ENCODE measurements around the gene SYVN1.
A peak's percentile ranks its signal among the peaks of the same experiment; 100 is the strongest.
"Not testable (repeated sequence)": the region's sequence is repeated elsewhere in the genome, so short reads cannot be mapped to it uniquely, and the experiment has no call there.

Gene SYVN1

GRCh38 chr11:65134240-65134951 is at the start of gene SYVN1:
Gene SYVN1, minus strand, starts transcription at chr11:65134519. Its CDS starts 918 bp downstream, at chr11:65133601.
- DNase-seq: peak; percentile 90 to 99 (median 92)
- intact Hi-C loops (cut with DNase I): no loop called here

DNA sequence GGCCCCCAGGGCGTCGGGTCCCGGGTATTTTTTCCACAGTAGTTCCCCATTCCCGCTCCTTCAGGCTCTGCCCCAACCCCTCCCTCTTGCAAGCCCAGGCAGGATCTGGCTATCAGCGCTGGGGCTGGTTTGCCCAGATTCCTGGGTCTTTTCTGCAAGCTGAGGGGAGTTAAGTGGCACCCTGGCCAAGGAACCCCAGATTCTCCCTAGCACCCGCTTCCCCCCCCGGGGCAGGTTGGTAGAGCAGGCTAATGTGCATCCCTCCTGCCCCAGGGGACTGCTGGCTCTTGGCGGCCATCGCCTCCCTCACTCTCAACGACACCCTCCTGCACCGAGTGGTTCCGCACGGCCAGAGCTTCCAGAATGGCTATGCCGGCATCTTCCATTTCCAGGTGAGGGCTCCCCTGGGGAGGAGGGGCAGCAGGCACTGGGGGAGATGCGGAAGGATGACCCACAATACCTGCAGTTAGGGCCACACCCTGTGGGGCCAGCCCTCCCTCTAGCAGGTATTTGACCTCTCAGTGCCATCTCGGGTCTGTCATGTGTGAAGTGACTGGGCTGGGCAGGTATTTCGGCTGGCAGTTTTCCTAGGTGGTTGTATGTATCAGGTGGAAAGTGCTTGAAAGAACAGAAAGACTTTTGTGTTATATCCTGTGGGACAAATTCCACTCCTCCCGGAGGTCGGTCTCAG is 49.0 kb upstream of the SYVN1 start:
- peak in 1 of 10 donors; percentile 67 for DNase-seq
- intact Hi-C loops (cut with DNase I): no loop called here

DNA sequence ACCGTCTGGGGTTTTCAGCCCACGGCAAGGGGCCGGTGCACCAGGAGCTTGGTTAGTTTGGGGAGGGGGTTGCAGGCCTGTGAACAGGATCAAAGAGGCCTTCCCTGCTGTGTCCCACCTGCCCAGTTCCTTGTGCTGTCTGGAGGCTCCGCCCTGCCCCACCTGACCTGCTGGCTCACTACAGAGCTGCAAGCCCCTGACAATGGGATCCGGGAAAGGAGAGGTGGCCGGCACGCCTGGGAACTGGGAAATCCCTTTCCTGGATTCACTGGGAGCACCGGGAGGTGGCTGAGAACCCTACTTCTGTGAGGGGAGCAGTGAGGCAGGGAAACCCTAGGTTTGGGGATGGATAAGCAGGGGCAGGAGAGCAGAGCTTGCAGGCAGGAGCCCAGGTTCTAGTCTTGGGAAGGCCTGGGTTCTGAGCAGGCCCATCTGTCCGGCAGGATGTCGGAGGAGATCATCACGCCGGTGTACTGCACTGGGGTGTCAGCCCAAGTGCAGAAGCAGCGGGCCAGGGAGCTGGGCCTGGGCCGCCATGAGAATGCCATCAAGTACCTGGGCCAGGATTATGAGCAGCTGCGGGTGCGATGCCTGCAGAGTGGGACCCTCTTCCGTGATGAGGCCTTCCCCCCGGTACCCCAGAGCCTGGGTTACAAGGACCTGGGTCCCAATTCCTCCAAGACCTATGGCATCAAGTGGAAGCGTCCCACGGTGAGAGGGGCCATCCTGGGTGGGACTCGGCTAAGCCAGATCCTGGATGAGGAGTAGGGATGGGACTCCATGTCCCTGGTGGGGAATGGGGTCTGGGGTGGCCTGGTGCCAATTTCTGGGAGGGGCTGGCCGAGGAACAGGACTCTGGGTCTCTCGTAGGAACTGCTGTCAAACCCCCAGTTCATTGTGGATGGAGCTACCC is 48.2 kb upstream of the SYVN1 start:
- DNase-seq: peak in 5 of 10 donors; percentile 37 to 88 (median 45)
- intact Hi-C loops (cut with DNase I): no loop called here

- intact Hi-C loops (cut with DNase I): no loop called here
These were observed 47.4 kb upstream of the SYVN1 start, which contains the start of gene CAPN1 for GRCh38 chr11:65181569-65182257. Gene CAPN1, plus strand, starts transcription at chr11:65181928. Its CDS starts 774 bp downstream, at chr11:65182702.

GRCh38 chr11:65180877-65181568 is 46.7 kb upstream of the SYVN1 start:
- intact Hi-C loops (cut with DNase I): no loop called here
- DNase-seq: peak in 6 of 10 donors; percentile 11 to 90 (median 37)

More at GRCh38 chr11:65181569-65182257, 47.4 kb upstream of the SYVN1 start, which contains the start of gene CAPN1:
- DNase-seq: peak in 7 of 10 donors; percentile 23 to 90 (median 41)

- intact Hi-C loops (cut with DNase I): not testable (repeated sequence)
These were observed 40.3 kb upstream of the SYVN1 start for GRCh38 chr11:65174571-65175010.

GRCh38 chr11:65172600-65172999 is 38.3 kb upstream of the SYVN1 start:
- intact Hi-C loops (cut with DNase I): no loop called here

More at GRCh38 chr11:65174571-65175010, 40.3 kb upstream of the SYVN1 start:
- not testable (repeated sequence) for DNase-seq

DNA sequence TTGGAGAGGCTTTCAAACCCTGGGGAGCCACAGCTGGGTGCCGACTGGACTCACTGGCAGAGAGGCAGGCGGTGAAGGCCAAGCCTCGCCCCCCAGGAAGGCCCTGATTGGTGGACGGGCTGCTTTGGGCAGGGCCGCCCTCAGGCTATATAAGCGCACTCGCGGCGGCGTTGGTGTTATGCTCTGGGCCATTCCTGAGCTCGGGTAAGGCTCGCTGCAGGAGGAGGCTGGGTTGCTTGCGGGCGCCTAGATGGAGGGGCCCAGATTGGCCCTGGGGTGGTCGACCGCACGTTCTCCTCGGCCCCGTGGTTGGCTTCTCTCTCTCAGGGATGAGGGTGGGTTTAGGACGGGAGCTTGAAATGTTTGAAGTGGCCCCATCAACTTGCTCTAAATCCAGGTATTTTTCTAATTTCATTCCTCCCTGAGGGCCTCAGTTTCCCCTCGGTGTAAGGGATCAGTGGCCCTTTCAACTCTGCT is 35.8 kb upstream of the SYVN1 start, which contains the start of gene SPDYC:
SPDYC (plus strand) TSS at position 176 of the 477 bp plus-strand sequence. CDS start 1,125 bp downstream, outside the sequence.
- DNase-seq: peak in 1 of 10 donors; percentile 37
- intact Hi-C loops (cut with DNase I): no loop called here

More at GRCh38 chr11:65172600-65172999, 38.3 kb upstream of the SYVN1 start:
- DNase-seq: peak in 2 of 10 donors; percentile 32 to 50

DNA sequence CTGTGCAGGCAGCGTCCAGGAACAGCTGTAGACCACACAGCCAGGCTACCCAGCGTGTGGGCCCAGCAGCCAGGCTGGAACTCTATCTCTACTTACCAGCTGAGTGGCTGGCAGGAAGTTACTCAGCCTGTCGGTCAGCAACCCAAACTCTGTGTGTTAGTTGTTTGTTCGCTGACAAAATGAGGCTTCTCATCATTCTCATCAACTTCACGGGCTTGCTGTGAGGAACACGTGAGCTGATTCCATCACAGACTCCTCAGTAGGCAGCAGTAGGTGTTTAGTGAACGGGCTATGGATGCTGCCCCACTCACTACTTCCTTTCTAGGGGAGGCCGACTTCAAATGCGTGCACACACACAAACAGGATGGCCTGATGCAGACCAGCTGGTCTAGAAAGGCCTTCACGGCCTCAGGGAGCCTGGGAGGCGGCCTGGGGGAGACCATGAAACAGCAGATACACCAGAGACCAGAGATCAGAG is 34.9 kb upstream of the SYVN1 start:
- DNase-seq: peak in 1 of 10 donors; percentile 18
- intact Hi-C loops (cut with DNase I): no loop called here

DNA sequence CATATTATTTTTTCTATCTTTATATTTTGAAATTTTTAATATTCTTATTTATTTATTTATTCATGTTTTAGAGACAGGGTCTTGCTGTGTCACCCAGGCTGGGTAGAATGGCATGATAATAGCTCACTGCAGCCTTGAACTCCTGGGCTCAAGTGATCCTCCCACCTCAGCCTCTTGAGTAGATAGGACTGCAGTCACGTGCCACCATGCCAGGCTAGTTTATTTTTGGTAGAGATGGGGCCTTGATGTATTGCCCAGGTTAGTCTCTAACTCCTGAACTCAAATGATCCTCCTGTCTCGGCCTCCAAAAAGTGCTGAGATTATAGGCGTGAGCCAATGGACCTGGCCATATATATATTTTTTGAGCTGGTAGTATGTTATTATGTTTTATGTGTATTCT is 33.3 kb upstream of the SYVN1 start:
- DNase-seq: peak in 1 of 10 donors; percentile 14
- intact Hi-C loops (cut with DNase I): no loop called here

GRCh38 chr11:65166893-65167292 is 32.6 kb upstream of the SYVN1 start:
- intact Hi-C loops (cut with DNase I): no loop called here
- DNase-seq: no peak

GRCh38 chr11:65165410-65166317 is 31.3 kb upstream of the SYVN1 start:
- DNase-seq: peak in 1 of 10 donors; percentile 55
- intact Hi-C loops (cut with DNase I): no loop called here

DNA sequence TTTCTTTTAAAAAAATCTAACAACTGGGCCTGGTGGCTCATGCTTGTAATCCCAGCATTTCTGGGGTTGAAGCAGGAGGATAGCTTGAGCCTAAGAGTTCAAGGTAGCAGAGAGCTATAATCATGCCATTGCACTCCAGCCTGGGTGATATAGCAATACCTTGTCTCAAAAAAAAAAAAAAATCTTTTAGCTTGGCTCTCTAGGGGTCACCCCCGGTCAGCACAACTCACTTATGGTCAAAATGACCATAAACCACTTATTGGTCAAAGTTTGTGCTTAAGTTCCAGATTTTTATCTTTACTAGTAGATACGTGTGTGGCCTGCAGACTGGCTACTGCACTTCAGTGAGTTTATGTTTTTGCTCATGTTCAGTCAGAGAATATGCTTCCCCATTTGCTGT is 29.4 kb upstream of the SYVN1 start:
- no peak for DNase-seq
- intact Hi-C loops (cut with DNase I): no loop called here

- intact Hi-C loops (cut with DNase I): no loop called here
- DNase-seq: no peak
These were observed 26.3 kb upstream of the SYVN1 start for GRCh38 chr11:65160643-65161042.

DNA sequence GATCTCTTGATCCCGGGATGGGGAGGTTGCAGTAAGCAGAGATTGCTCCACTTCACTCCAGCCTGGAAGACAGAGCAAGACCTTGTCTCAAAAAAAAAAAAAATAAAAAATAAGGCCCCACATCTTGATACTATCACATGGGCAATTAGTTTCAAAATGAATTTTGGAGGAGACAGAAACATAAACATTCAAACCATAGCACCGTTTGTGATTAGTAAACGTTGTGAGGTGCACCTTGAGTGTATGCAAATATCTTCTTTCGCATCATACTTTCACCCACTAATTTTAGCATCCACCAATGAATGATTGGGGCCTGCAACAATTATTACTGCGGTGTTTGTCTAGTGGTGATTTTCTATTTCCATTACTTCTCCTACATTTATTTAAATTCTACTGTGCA is 24.7 kb upstream of the SYVN1 start:
- no peak for DNase-seq
- intact Hi-C loops (cut with DNase I): no loop called here

- intact Hi-C loops (cut with DNase I): no loop called here
- DNase-seq: no peak
These were observed 23.0 kb upstream of the SYVN1 start for GRCh38 chr11:65157336-65157735.

DNA sequence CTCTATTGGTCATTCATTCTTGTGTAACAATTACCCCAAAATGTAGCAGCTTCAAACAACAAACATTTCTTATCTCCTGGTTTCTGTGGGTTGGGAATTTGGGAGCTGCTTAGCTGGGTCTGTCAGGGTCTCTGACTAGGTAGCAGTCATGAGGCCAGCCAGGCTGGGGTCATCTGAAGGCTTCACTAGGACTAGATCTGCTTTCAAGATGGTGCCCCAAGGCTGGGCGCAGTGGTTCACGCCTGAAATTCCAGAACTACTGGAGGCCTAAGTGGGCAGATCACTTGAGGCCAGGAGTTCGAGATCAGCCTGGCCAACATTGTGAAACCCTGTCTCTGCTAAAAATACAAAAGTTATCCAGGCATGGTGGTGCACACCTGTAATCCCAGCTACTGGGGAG is 22.6 kb upstream of the SYVN1 start:
- intact Hi-C loops (cut with DNase I): no loop called here
- DNase-seq: no peak

DNA sequence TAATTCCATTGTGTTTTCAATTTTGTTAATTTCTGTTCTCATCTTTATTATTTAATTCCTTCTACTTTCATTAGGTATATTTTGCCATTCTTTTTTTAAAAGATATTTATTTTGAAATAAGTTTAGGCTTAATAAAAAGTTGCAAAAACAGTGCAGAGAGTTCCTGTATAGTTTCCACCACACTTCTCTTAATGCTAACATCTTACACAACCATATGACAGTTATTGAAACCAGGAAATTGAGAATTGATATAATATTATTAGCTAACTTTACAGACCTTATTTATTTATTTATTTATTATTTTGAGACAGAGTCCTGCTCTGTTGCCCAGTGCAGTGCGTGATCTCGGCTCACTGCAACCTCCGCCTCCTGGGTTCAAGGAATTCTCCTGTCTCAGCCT is 21.9 kb upstream of the SYVN1 start:
- intact Hi-C loops (cut with DNase I): no loop called here
- no peak for DNase-seq
